HepG2 (cell line): ENCODE data around the gene RABL6. TPM values are rescaled to one million over a fixed set of nuclear protein-coding genes. Genes with fewer than 3 reads are reported as not detected.

Experiments used
- ARNT2 ChIP-seq: sonication (generic); formaldehyde crosslinking; IDR thresholded peaks from 2 replicates; pipeline ENCODE4 v1.8.0; 2022; ENCODE audit warnings: mild to moderate bottlenecking, low read depth, missing genetic modification reagents, moderate library complexity
- NCOA2 ChIP-seq: sonication (generic); formaldehyde crosslinking; IDR thresholded peaks from 2 replicates; pipeline ENCODE4 v1.8.0; 2022; ENCODE audit warnings: inconsistent platforms
- SALL2 ChIP-seq: sonication (generic); formaldehyde crosslinking; IDR thresholded peaks from 2 replicates; pipeline ENCODE4 v1.8.1; 2023; ENCODE audit warnings: mild to moderate bottlenecking, missing genetic modification reagents, inconsistent platforms
- SAP130 ChIP-seq: IDR thresholded peaks from 2 replicates; pipeline ENCODE4 v1.6.1; 2016; ENCODE audit warnings: low read depth
- ZNF567 ChIP-seq: sonication (generic); formaldehyde crosslinking; IDR thresholded peaks from 2 replicates; pipeline ENCODE4 v1.8.1; 2023; ENCODE audit warnings: mild to moderate bottlenecking, missing genetic modification reagents, borderline replicate concordance
- polyA plus RNA-seq, 8 experiments: library from polyadenylated mRNA; depleted of rRNA in 3 of 8; stranded (reverse) in 7 of 8; unstranded in 1 of 8; fragments of >200 nt; fragmentation: Illumina TruSeq in 4 of 8; extraction: Trizol in 4 of 8; gene quantifications; 2 replicates each; pipeline versions ENCODE4 v1.2.1 to v1.2.3, GENCODE V29; 2011 to 2016; ENCODE audit warnings: low read depth in 4 of 8, missing spikeins in 1 of 8, mixed read lengths in 1 of 8; ENCODE audit not compliant: insufficient read depth in 1 of 8
- total RNA-seq, 5 experiments: library from RNA; depleted of rRNA; stranded (reverse); fragments of >200 nt; fragmentation: Illumina TruSeq; extraction: Trizol; gene quantifications; 2 replicates each; pipeline ENCODE4 v1.2.3, GENCODE V29; 2016; ENCODE audit warnings: low read depth in 1 of 5
- TF ChIP-seq, protein P1 (sequence below): IDR thresholded peaks from 2 replicates; pipeline ENCODE4 v1.6.1; 2016; ENCODE audit warnings: mild to moderate bottlenecking
- TF ChIP-seq, protein P2 (sequence below): sonication (generic); formaldehyde crosslinking; IDR thresholded peaks from 2 replicates; pipeline ENCODE4 v1.4.0; 2020; ENCODE audit warnings: mild to moderate bottlenecking, missing genetic modification reagents
- TF ChIP-seq, protein P3 (sequence below): sonication (generic); IDR thresholded peaks from 2 replicates; pipeline ENCODE4 v1.6.1; 2016; ENCODE audit warnings: low read depth, borderline replicate concordance
- TF ChIP-seq, protein P4 (sequence below): sonication (generic); formaldehyde crosslinking; conservative IDR thresholded peaks from 2 replicates; pipeline ENCODE4 v1.8.0; 2022; ENCODE audit warnings: mild to moderate bottlenecking, moderate library complexity, missing genetic modification reagents
- TF ChIP-seq, protein P5 (sequence below): sonication (generic); formaldehyde crosslinking; IDR thresholded peaks from 2 replicates; pipeline ENCODE4 v1.4.0; 2020; ENCODE audit warnings: missing genetic modification reagents
- TF ChIP-seq, protein P6 (sequence below): sonication (generic); formaldehyde crosslinking; IDR thresholded peaks from 2 replicates; pipeline ENCODE4 v1.5.0; 2020; ENCODE audit warnings: mild to moderate bottlenecking, missing genetic modification reagents, borderline replicate concordance

The RABL6 gene
- total and polyA plus RNA-seq, 2 of the 13 experiments (the other 11 are each of a cell fraction or from before 2014, with no cell fraction given), result 81.5 to 125 TPM

DNA sequence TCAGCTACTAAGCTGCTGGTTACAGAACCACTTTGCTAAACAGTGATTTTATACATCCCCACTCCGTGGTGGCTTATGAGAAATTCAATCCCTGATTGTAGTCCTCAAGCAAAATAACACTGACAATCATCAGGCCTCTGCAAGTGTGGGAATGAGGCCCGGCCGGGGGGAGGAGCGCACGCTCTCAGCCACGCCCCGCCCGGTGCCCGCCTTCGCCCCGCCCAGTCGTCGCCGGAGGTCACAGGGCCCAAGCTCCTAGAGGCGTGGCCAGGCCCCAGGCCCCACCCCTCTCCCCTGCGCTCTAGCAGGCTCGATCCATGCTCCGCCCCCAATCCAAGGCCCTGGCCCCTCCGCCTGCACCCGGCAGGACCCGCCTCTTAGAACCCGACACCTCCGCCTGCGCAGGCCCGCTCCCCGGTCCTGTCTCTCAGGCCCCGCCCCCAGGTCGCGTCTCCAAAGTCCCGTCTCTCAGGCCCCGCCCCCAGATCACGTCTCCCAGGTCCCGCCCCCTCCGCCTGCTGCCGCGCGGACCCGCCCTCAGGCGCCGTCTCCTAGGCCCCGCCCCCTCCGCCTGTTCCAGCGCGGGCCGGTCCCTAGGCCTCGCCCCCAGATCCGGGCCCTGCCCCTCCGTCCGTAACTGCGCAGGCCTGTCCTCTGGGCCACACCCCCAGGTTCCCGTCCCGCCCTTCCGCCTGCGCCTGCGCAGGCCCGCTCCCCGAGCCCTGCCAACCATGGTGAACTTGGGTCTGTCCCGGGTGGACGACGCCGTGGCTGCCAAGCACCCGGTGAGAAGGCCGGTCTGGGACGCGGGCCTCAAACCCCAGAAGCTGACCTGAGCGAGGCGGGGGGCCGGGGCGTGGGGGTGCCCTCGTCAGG, 16.9 kb upstream of the RABL6 start, which contains the start of gene TMEM141 (continued):
- TF ChIP-seq, protein P1, sequence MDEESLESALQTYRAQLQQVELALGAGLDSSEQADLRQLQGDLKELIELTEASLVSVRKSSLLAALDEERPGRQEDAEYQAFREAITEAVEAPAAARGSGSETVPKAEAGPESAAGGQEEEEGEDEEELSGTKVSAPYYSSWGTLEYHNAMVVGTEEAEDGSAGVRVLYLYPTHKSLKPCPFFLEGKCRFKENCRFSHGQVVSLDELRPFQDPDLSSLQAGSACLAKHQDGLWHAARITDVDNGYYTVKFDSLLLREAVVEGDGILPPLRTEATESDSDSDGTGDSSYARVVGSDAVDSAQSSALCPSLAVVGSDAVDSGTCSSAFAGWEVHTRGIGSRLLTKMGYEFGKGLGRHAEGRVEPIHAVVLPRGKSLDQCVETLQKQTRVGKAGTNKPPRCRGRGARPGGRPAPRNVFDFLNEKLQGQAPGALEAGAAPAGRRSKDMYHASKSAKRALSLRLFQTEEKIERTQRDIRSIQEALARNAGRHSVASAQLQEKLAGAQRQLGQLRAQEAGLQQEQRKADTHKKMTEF (CRISPR knock-in tag), result peak; percentile 38
- TF ChIP-seq, protein P2, sequence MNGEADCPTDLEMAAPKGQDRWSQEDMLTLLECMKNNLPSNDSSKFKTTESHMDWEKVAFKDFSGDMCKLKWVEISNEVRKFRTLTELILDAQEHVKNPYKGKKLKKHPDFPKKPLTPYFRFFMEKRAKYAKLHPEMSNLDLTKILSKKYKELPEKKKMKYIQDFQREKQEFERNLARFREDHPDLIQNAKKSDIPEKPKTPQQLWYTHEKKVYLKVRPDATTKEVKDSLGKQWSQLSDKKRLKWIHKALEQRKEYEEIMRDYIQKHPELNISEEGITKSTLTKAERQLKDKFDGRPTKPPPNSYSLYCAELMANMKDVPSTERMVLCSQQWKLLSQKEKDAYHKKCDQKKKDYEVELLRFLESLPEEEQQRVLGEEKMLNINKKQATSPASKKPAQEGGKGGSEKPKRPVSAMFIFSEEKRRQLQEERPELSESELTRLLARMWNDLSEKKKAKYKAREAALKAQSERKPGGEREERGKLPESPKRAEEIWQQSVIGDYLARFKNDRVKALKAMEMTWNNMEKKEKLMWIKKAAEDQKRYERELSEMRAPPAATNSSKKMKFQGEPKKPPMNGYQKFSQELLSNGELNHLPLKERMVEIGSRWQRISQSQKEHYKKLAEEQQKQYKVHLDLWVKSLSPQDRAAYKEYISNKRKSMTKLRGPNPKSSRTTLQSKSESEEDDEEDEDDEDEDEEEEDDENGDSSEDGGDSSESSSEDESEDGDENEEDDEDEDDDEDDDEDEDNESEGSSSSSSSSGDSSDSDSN, result peak; percentile 72; the same call in 1 of the 2 replicates
- TF ChIP-seq, protein P3, sequence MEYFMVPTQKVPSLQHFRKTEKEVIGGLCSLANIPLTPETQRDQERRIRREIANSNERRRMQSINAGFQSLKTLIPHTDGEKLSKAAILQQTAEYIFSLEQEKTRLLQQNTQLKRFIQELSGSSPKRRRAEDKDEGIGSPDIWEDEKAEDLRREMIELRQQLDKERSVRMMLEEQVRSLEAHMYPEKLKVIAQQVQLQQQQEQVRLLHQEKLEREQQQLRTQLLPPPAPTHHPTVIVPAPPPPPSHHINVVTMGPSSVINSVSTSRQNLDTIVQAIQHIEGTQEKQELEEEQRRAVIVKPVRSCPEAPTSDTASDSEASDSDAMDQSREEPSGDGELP, result peak; percentile 11; the same call in 1 of the 2 replicates
- 0 out of 2 replicates have a peak, but pooled peaks have one; percentile 70 for TF ChIP-seq ZNF567 (CRISPR knock-in tag)
- TF ChIP-seq, protein P4, sequence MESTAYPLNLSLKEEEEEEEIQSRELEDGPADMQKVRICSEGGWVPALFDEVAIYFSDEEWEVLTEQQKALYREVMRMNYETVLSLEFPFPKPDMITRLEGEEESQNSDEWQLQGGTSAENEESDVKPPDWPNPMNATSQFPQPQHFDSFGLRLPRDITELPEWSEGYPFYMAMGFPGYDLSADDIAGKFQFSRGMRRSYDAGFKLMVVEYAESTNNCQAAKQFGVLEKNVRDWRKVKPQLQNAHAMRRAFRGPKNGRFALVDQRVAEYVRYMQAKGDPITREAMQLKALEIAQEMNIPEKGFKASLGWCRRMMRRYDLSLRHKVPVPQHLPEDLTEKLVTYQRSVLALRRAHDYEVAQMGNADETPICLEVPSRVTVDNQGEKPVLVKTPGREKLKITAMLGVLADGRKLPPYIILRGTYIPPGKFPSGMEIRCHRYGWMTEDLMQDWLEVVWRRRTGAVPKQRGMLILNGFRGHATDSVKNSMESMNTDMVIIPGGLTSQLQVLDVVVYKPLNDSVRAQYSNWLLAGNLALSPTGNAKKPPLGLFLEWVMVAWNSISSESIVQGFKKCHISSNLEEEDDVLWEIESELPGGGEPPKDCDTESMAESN (CRISPR knock-in tag), result 0 out of 2 replicates have a peak, but pooled peaks have one; percentile 7
- TF ChIP-seq SALL2, result peak; percentile 83; the same call in 1 of the 2 replicates
- 0 out of 2 replicates have a peak, but pooled peaks have one; percentile 51 for TF ChIP-seq ARNT2 (CRISPR knock-in tag)
- TF ChIP-seq, protein P5, sequence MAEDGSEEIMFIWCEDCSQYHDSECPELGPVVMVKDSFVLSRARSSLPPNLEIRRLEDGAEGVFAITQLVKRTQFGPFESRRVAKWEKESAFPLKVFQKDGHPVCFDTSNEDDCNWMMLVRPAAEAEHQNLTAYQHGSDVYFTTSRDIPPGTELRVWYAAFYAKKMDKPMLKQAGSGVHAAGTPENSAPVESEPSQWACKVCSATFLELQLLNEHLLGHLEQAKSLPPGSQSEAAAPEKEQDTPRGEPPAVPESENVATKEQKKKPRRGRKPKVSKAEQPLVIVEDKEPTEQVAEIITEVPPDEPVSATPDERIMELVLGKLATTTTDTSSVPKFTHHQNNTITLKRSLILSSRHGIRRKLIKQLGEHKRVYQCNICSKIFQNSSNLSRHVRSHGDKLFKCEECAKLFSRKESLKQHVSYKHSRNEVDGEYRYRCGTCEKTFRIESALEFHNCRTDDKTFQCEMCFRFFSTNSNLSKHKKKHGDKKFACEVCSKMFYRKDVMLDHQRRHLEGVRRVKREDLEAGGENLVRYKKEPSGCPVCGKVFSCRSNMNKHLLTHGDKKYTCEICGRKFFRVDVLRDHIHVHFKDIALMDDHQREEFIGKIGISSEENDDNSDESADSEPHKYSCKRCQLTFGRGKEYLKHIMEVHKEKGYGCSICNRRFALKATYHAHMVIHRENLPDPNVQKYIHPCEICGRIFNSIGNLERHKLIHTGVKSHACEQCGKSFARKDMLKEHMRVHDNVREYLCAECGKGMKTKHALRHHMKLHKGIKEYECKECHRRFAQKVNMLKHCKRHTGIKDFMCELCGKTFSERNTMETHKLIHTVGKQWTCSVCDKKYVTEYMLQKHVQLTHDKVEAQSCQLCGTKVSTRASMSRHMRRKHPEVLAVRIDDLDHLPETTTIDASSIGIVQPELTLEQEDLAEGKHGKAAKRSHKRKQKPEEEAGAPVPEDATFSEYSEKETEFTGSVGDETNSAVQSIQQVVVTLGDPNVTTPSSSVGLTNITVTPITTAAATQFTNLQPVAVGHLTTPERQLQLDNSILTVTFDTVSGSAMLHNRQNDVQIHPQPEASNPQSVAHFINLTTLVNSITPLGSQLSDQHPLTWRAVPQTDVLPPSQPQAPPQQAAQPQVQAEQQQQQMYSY (CRISPR knock-in tag), result 0 out of 2 replicates have a peak, but pooled peaks have one; percentile 12
- no peak for TF ChIP-seq NCOA2 (CRISPR knock-in tag)
- peak; percentile 53 for TF ChIP-seq SAP130
- TF ChIP-seq, protein P6, sequence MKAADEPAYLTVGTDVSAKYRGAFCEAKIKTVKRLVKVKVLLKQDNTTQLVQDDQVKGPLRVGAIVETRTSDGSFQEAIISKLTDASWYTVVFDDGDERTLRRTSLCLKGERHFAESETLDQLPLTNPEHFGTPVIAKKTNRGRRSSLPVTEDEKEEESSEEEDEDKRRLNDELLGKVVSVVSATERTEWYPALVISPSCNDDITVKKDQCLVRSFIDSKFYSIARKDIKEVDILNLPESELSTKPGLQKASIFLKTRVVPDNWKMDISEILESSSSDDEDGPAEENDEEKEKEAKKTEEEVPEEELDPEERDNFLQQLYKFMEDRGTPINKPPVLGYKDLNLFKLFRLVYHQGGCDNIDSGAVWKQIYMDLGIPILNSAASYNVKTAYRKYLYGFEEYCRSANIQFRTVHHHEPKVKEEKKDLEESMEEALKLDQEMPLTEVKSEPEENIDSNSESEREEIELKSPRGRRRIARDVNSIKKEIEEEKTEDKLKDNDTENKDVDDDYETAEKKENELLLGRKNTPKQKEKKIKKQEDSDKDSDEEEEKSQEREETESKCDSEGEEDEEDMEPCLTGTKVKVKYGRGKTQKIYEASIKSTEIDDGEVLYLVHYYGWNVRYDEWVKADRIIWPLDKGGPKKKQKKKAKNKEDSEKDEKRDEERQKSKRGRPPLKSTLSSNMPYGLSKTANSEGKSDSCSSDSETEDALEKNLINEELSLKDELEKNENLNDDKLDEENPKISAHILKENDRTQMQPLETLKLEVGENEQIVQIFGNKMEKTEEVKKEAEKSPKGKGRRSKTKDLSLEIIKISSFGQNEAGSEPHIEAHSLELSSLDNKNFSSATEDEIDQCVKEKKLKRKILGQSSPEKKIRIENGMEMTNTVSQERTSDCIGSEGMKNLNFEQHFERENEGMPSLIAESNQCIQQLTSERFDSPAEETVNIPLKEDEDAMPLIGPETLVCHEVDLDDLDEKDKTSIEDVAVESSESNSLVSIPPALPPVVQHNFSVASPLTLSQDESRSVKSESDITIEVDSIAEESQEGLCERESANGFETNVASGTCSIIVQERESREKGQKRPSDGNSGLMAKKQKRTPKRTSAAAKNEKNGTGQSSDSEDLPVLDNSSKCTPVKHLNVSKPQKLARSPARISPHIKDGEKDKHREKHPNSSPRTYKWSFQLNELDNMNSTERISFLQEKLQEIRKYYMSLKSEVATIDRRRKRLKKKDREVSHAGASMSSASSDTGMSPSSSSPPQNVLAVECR (CRISPR knock-in tag), result peak; percentile 53; the same call in 1 of the 2 replicates
